NCI-H1930 (cell line): Measurements from ENCODE around the gene VTI1B.
A peak's percentile ranks its signal among the peaks of the same experiment; 100 is the strongest.

Experiments used
- DNase-seq, 2 experiments: peaks; one replicate each; lab custom pipeline; 2025; lab: John Stamatoyannopoulos, UW

The VTI1B gene

DNA sequence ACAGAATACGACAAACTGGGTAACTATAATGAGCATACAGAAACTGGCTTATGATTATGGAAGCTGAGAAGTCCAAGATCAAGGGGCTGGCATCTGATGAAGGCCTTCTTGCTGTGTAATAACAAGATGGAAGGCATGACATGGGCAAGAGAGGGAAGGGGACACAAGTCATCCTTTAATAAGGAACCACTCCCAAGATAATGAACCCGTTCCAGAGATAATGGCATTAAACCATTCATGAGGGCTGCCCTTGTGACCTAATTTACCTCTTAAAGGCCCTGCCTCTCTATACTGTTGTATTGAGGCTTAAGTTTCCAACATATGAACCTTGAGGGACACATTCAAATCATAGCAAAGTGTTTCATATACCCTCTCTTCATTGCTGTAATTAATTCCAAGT lies 4.6 kb upstream of the VTI1B start:
- DNase-seq, result no peak

DNA sequence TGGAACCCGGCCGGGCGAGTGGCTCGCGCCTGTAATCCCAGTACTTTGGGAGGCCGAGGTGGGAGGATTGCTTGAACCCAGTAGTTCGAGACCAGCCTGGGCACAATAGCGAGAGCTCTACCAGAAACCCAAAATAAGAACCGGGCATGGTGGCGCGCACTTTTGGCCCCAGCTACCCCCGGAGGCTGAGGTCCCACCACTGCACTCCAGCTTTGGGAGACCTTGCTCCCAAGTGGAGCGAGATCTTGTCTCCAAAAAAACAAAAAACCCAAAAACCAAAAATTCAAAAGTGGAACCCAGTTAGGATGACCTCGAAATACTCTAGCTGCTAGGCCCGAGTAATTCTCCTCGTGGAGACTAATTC lies 769 bp upstream of the VTI1B start:
- DNase-seq, result no peak

DNA sequence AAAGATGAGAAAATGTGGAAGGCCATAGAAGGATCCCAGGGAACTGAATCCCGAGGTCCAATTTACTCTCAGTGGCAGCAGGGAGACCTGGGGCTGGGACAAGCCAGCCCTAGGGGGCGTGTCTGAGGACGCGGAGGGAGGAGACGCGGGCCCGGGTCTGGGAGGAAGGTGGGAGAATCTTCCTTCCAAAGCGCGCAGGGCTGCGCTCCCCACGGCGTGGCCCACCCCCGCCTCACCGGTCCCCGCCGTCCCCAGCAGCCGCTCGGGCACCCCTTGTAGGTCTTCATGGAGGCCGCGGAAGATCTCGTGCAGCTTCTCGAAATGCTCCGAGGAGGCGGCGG lies 323 bp downstream of the VTI1B start:
- peak; percentile 65 to 72 for DNase-seq

DNA sequence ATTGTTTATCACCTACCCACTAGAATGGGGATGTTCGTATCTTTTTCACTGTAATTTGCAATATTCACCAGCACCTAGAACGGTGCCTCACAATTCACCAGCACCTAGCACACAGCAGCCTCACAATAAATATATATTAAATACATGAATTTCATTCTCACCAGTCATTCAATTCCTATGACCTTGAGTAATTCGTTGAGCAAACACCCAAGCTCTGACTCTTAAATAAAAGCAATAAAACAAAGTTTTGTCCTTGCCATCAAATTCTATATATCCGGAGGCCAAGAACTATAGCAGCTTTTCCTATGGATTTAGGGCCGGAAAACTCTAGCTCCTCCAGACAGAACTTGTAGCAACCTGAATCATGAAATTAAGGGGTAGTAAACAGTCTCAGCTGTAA lies 981 bp downstream of the VTI1B start:
- DNase-seq, result no peak

DNA sequence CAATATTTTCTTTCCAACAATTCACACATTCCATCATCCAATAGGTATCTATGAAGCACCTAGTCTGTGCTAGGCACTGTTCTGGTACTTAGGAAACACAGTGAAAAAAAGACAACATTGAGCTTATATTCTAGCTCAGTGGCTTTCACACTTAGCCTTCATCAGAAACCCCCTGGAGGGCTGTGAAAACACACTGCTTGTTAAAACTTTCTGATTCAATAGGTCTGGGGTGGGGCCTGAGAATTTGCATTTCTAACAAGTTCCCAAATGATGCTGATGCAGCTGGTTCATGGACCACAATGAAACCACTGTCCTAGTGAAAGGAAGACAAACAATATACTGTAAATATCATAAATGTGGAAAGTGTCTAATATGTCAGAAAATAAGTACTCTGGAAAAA lies 5.9 kb downstream of the VTI1B start:
- no peak for DNase-seq

DNA sequence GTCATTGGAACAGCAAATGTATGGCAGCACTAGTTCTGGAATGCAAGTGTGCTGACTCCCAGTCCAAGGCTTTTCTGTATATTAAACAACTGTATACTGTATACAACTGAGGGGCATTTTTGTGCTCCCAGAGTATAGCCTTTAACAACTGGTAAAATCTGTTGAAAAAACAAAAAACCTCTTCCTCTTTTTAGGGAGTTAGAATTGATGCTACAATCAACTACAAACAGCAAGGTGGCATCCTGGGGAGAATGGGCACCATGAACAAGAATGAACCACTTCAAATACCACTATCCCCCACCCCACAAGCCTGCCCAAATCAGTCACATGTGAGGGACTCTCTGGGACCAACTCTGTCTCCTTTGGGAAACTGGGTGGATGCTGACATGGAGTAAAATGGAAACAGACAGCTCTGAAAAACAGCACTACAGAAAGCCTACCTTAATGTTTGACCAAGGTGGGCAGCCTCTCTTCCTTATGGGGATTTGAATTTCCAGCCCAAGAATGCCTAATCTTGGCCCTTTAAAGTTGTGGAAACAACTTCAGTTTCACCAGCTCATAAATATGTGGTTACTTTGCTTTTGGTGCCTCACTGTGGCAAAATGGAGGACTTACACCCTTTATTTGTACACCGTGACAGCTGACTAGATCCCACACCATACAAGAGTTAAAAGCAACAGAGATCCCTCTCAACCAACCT lies 7.5 kb downstream of the VTI1B start:
- DNase-seq, result peak in 1 of 2 experiments; percentile 10

DNA sequence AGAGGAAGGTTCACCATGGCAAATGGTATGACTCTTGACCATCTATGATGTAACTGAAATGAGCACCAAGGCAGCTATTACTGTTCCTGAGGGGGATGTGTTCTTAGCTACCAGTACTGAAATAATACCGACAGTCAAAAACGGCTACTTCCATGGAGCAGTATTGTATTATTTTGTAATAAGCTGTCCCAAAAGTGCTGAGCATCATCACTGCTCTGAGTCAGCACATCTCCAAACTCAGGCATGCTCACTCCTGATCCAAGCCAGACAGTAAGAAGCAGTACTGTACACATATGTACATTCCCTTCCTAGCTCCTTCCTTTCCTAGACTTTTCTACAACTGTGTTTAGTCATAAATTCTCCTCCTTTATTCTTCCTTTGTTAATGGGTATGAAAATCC lies 8.6 kb downstream of the VTI1B start:
- DNase-seq, result no peak

DNA sequence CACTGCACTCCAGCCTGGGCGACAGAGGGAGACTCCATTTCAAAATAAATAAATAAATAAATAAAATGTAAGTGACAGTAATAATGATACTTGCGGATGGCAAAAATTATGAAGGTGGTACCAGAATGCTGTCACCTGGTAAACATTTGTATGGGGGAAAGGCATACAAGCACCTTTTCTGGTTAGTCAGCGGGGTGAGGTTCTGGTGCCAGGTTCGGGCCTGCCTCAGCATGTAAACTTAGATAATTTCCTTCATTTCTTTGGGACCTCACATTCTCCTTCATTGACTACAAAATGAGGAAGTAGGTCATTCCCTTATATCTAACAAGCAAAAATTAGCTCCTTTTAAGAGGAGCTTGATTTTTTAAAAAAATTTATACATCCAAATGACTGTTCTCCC lies 10.8 kb downstream of the VTI1B start:
- DNase-seq, result no peak

DNA sequence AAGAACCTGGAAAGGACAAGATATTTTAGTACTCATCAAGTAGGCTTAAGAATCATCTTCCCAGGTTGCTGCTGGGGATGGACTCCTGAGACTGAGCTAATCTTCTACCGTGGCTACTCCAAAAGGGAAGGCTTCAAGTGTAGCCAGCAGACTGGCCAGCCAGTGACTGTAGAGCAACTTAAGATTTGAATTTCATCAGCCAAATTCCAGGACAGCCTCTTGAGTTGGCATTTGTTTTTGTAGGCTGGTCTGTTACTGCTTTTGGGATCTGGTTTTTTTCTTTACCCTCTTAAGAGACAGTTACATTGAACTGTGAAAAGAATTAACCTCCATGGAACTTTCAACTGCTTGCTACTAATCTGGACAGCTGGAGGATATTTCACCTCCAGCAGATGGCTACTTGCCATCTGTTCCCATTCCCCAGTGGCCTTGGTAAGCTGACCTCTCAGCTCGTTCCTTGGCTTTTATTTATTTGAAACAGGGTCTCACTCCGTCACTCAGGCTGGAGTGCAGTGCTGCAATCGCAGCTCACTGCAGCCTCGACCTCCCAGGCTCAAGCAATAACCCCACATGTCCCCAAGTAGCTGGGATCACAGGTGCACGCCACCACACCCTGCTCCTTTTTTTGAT lies 20.7 kb downstream of the VTI1B start:
- no peak for DNase-seq

DNA sequence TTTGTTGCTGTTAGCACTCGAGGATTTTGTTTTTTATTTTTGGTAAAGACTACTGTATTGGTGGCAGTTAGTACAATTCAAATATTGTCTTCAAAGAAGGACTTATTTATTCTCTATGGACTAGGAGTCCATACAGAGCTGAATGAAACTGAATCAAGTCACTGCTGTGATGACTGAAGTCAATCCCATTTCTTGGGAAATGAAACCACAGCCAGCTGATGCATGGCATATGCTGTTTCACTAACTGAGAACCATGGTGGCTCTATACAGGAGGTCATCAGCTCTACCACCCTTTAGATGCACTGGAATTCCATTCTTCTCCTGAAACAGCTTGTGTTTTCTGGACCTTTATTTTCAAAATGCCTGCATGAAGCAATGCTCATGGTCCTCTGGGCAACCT lies 22.2 kb downstream of the VTI1B start:
- no peak for DNase-seq

DNA sequence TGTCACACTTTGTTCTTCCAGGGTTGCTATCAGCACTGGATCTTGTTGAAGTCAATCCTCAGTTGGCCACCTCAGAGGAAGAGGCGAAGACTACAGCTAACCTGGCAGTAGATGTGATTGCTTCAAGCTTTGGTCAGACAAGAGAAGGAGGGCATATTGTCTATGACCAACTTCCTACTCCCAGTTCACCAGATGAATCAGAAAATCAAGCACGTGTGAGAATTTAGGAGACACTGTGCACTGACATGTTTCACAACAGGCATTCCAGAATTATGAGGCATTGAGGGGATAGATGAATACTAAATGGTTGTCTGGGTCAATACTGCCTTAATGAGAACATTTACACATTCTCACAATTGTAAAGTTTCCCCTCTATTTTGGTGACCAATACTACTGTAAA lies 23.7 kb downstream of the VTI1B start:
- no peak for DNase-seq

DNA sequence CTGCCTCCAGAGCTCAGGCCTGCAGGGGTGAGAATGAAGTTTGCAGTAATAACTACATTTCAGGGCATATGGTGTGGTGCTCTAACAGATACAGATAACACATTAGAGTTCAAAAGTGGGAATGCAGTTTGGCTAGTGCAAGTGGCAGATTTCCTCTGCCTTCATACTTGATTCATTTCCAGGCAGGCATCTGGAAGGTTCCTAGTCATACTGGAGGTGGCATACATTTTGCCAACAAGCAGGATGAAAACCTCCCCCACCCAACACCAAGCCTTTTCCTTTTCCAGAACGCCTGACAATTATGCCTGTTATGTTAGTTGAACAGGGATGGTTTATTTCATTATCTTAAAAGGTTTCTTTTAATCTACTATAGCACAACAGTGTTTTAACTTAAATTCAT lies 24.3 kb downstream of the VTI1B start:
- DNase-seq, result no peak

DNA sequence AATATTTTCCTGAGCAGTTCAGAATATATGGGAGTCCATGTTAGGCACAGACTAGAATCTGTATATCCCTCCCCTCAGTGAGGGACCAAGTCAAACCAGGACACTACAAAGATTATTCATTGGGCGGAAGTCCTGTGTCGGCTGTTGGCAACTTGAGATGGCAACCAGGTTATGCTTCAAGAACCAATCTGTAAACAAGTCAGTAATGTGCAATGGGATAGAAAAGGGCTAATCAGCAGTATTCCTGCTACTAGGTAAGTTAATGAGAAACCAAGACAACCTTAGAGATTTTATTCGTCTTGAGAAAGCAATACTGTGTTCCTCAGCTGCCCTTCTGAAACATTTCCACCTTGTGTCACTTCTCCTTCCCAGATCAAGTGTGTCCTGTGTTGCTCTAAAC lies 28.3 kb downstream of the VTI1B start:
- DNase-seq, result no peak

DNA sequence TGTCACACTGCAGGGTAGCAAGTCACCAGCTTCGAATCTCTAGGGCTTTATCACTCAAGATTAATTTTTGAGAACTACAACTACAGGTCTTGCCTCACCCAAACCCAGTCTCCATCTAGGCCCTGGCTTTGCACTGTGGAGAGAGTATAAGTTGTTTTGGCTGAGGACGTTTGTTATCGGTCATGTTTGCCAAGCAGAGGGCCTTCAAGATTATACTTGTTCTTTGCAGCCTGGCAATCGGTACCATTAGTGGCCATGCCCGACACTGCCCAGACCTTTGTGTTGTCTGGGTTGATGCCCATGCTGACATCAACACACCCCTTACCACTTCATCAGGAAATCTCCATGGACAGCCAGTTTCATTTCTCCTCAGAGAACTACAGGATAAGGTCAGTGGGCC lies 29.0 kb downstream of the VTI1B start:
- DNase-seq, result no peak

DNA sequence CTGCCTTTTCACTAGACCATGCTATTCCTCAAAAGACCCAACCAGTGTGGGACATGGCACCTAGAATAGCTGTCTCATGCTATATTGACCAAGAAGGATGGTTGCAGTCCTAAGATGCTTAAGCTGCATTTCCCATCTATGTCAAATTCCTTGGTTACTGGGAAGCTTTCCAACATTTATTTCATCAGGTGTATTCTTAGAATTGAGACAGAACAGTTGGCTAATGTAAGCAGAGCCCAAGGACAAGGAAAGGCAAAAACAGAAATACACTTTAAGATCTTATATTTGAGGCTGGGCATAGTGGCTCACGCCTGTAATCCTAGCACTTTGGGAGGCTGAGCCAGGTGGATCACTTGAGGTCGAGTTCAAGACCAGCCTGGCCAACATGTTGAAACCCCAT lies 30.0 kb downstream of the VTI1B start:
- no peak for DNase-seq

DNA sequence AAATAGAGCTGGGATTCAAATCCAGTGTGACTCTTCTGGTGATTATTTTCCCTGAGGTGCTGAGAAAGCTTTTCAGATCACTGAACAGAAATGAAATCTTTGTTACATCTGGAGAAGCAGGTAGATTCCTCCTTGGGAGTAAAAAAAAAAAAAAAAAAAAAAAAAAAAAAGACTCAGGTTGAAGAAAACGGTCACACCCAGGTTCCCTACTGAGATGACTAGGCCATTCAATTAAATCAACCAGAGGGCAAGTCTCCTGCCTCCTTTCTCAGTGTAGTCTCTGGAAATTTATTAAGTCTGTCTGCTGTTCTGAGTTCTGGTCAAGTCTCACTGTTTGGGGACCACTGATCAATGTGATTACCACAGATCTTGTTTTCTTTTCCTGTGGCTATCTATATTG lies 30.7 kb downstream of the VTI1B start:
- DNase-seq, result no peak

DNA sequence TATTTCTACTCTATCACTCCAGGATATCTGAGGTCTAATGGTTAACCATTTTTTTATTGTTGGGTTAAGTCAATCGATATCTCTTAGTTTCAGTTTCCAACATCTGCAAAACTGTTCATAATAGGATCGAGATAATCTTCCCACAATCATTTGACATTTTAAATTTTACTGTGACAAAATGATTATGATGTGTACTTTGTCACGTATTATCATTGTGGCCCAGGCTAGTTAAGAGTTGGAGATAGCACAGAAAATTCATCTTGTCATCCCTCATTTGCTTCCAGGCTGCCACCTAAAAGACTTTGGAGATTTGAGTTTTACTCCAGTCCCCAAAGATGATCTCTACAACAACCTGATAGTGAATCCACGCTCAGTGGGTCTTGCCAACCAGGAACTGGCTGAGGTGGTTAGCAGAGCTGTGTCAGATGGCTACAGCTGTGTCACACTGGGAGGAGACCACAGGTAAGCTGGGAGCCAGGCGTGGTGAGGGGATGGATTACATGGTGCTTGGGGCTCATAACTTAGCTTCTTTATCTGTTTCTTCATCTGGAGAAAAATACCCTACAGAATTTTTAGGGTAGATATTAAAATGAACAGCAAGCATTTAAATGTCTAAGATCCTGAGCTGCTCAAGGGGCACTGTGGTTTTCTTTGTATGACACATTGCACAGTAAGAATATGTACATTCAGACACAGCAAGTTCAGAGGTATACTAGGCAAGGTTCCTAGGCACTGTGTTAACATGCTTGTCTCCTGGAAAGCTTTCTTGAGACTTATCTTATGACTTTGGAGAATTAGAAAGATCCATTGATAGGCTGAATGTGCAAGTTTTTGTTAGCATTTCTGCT lies 32.3 kb downstream of the VTI1B start:
- no peak for DNase-seq

DNA sequence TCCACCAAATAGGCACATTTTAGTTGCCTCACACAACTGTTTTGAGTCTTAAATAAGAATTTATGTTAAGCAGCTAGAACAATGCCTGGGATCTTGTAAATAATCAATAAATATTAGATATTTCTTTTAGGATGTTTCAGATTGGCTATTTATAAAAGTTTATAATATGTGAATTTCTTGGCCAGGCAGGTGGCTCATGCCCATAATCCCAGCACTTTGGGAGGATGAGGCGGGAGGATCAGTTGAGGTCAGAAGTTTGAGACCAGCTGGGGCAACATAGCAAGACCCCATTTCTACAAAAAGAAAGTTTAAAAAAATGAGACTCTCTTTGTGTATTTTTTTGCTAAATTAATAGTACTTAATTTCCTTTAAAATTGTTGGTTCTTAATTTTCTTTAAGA lies 33.0 kb downstream of the VTI1B start:
- DNase-seq, result no peak

DNA sequence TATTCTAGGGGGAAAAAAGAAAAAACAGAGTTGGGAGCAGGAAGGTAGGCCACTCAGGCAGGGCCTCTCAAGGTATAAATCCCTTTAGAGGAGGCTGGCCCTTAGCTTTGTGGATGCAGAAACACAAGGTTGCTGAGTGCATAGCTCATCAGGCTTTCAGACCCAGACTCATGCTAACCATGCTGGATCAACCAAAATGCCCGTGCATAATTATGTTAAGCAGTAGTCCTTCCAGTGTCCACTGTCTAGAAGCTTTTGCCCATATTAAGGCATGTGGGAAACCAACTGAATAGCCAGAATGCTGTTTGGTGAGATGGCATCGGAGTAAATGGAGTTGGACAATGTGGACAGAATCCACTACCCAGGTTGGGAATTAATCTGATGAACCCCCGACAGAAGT lies 35.8 kb downstream of the VTI1B start:
- DNase-seq, result no peak

DNA sequence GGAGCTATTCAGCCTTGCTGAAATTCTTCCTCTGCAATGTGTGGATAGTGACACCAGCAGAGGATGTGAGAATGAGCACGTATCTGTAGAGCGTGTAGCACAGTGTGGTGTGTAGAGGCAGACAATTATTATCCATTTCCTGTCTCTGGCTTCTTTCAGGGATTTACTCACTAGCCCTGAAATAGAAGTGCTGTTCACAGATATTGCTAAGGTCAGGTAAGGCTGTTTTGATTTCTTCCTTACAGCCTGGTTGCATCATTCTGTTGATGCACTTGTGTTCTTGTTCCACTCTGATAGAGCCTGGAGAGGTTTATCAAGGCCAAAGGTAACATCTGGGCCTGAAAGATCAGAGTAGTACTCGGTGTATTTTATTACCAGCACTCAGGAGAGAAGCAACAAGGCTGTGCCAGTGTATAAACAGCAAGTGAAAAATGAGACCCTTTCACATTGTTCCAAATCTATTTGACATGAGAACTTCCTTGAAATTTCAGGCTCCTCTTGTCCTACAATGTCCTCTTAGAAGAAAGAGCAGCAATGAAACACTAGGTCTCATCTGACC lies 38.0 kb downstream of the VTI1B start:
- DNase-seq, result no peak

DNA sequence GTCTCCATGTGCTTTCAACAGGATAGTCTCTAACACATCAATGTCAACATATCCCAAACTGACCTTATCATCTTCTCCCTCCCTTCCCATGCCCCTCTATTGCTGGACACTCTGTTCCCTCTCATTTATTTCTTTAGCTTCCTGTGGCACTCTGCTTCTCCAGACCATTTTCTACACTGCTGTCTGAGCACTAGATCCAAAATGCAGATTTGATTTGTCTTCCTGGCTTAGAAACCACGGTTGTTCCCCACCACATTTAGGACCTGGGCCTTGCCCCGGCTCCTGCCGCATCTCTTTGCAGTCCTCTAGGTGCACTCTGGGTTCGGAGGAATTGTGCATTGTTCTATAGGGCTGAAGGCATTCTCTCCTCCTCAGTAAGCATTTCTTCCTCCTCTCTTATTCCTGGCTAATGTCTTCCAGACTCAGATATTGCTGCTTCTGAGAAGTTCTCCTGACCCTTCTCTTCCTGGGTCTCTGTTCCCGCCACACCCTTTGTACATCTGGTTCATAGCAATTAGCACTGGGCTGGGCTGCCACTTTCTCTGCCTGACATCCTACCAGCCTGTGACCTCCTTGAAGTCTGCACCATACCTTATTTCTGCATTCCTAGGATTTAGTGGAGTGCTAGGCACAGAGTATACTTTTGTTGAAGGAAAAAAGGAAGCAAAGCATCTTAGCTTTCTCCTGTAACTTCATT lies 40.8 kb downstream of the VTI1B start:
- no peak for DNase-seq

DNA sequence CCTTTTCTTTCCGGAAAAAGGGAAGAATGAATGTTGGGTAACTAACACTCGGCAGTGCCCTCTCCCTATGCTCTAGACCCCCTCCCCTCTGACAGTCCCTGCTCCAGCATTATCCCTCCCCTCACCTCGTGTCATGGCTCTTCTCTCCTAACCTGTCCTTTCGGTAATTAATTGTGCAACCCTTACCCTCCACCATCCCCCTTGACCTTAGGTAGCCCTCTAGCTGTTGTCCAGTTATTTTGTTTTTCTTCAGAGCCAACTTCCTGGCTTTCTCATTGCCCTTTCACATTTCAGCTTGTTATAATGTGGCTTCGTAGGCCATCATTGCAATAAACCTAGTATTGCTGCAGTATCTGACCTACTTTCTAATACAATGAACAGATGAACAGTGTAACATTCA lies 43.5 kb downstream of the VTI1B start:
- DNase-seq, result no peak

DNA sequence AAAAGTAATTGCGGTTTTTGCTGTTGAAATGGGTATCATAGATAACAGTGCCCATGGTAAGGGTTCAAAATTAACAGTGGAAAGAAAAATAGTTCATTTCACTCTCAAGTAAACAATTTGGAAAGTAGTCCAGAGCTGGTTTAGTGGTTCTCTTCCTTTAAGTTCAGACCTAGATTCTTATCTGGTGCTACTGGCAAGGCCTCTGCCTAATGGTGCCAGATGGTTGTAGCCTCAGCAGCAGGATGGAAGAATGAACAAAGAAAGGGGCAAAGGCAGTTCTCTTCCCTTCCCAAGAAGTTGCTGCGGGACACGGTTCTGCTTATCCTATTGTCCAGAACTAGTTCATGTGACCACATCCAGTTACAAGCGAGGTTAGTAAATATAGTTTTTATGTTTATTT lies 44.2 kb downstream of the VTI1B start:
- DNase-seq, result no peak
